GM12878 (cell line): Measurements from ENCODE around the gene TMEM263. TPM values are rescaled to one million over a fixed set of nuclear protein-coding genes. Genes with fewer than 3 reads are reported as not detected.
"Not testable (repeated sequence)": the region's sequence is repeated elsewhere in the genome, so short reads cannot be mapped to it uniquely, and the experiment has no call there.

Source experiments
- ATAC-seq: fragments of 200-7000 bp; cut with Tn5 transposase; 3 replicates; pipeline ENCODE4 v1.9.1; 2020; ENCODE audit warnings: mild to moderate bottlenecking, moderate library complexity
- BruUV-seq: library from RNA; stranded (reverse); fragments of 400-500 nt; replicated peaks from 2 replicates; lab custom pipeline; 2021; lab: Mats Ljungman, UMichigan
- CTCF ChIA-PET: fragments of 300-600 bp; sonication (Branson Sonifier 250); formaldehyde crosslinking; extraction: SDS; loops from one replicate; lab custom pipeline; 2021; ENCODE audit warnings: inconsistent platforms; lab: Yijun Ruan, JAX
- POLR2A ChIA-PET: fragments of 350-600 bp; formaldehyde crosslinking; extraction: SDS; loops from one replicate; lab custom pipeline; 2021; ENCODE audit warnings: inconsistent platforms; lab: Charles Lee
- RAD21 ChIA-PET: fragments of 300-600 bp; sonication (Branson Sonifier 250); formaldehyde crosslinking; loops from one replicate; lab custom pipeline; 2023; ENCODE audit warnings: antibody characterized with exemption; ENCODE audit not compliant: unreplicated experiment; lab: Charles Lee
- SMC1A ChIA-PET: fragments of 300-600 bp; sonication (Branson Sonifier 250); formaldehyde crosslinking; loops from one replicate; lab custom pipeline; 2023; ENCODE audit not compliant: unreplicated experiment, uncharacterized antibody; lab: Charles Lee
- DNase-seq: peaks from one replicate; pipeline ENCODE4 v3.0.0-alpha.2; 2011; ENCODE audit warnings: low read depth, low spot score
- FAIRE-seq: peaks from 3 replicates; lab custom pipeline; 2011; peaks lifted over from hg19 to GRCh38; lab: Jason Lieb, UNC
- H2AFZ ChIP-seq: 2 replicates; pipeline ENCODE4 v1.6.0; 2011; ENCODE audit warnings: low read depth, low read length, control low read depth; ENCODE audit not compliant: control insufficient read depth
- H3K27ac ChIP-seq: 2 replicates; pipeline ENCODE4 v1.5.1; 2011; ENCODE audit warnings: control low read depth; ENCODE audit not compliant: control insufficient read depth, insufficient read depth
- H3K27me3 ChIP-seq, 2 experiments: replicated peaks in 1 of 2; 2 replicates each; pipeline versions ENCODE4 v1.6.0 to v1.6.1; 2011; ENCODE audit warnings: low read length in 1 of 2; ENCODE audit not compliant: control insufficient read depth in 2 of 2, insufficient read depth in 2 of 2
- H3K36me3 ChIP-seq, 2 experiments: 2 replicates each; pipeline ENCODE4 v1.5.1; 2011; ENCODE audit warnings: low read length in 1 of 2; ENCODE audit not compliant: control insufficient read depth in 2 of 2, insufficient read depth in 2 of 2
- H3K4me1 ChIP-seq: 2 replicates; pipeline ENCODE4 v1.6.1; 2011; ENCODE audit warnings: mild to moderate bottlenecking, low read length, moderate library complexity, mixed read lengths; ENCODE audit not compliant: control insufficient read depth, insufficient read depth
- H3K4me2 ChIP-seq: 2 replicates; pipeline ENCODE4 v1.6.0; 2011; ENCODE audit warnings: control low read depth; ENCODE audit not compliant: control insufficient read depth, insufficient read depth
- H3K4me3 ChIP-seq: fragments of 200-600 bp; sonication (generic); 2 replicates; pipeline ENCODE4 v1.5.1; 2016
- H3K79me2 ChIP-seq: 2 replicates; pipeline ENCODE4 v1.6.0; 2011; ENCODE audit warnings: low read length; ENCODE audit not compliant: control insufficient read depth, insufficient read depth
- H3K9ac ChIP-seq: 2 replicates; pipeline ENCODE4 v1.8.0; 2011; ENCODE audit warnings: low read length, control low read depth, mixed read lengths; ENCODE audit not compliant: control insufficient read depth, insufficient read depth
- H3K9me3 ChIP-seq: replicated peaks from 3 replicates; pipeline ENCODE4 v1.5.1; 2011; ENCODE audit warnings: mild to moderate bottlenecking, low read length; ENCODE audit not compliant: control insufficient read depth, insufficient read depth
- H4K20me1 ChIP-seq: 2 replicates; pipeline ENCODE4 v1.6.0; 2011; ENCODE audit not compliant: control insufficient read depth, insufficient read depth
- WGBS: methylation state at CpG from one replicate; pipeline ENCODE4 v1.1.6; 2016; ENCODE audit warnings: low lambda C conversion rate; ENCODE audit not compliant: insufficient replicate concordance, insufficient coverage; ENCODE audit errors: missing lambda C conversion rate; 5-methylcytosine and 5-hydroxymethylcytosine counted together
- in situ Hi-C: fragments of 300-500 bp; cut with MboI; formaldehyde crosslinking; loops from 9 replicates; pipeline ENCODE4 v1.14.3; 2018; ENCODE audit warnings: mixed read lengths
- intact Hi-C: fragments of 100-400 bp; cut with micrococcal nuclease; formaldehyde crosslinking; loops from one replicate; pipeline ENCODE4 v1.14.2; 2022; ENCODE audit not compliant: unreplicated experiment
- polyA plus RNA-seq, 11 experiments: library from polyadenylated mRNA; depleted of rRNA in 4 of 11; unstranded in 6 of 11; stranded (reverse) in 5 of 11; fragments of >200 nt; fragmentation: Nextera tagmentation in 4 of 11; fragmentation: Illumina TruSeq in 1 of 11; extraction: Ambion mirVana in 4 of 11; extraction: Trizol in 1 of 11; gene quantifications; 1 replicate in 1 of 11; 2 replicates in 10 of 11; pipeline versions ENCODE4 v1.2.1 to v1.2.3, GENCODE V29; 2011 to 2016; ENCODE audit warnings: inconsistent platforms in 2 of 11, missing spikeins in 2 of 11, low read depth in 1 of 11
- total RNA-seq, 4 experiments: library from RNA; depleted of rRNA in 3 of 4; stranded (reverse); fragments of >200 nt in 3 of 4; fragmentation: Illumina TruSeq in 1 of 4; extraction: Trizol in 1 of 4; gene quantifications; 2 replicates each; pipeline versions ENCODE4 v1.2.1 to v1.2.3, GENCODE V29; 2013 to 2021

The TMEM263 gene
- total and polyA plus RNA-seq, 10 of the 15 experiments (the other 5 are each of a cell fraction or from before 2014, with no cell fraction given): 15.4 to 41.3 (median 27.6) TPM

- in situ Hi-C loops, ATAC-seq, H3K4me1 ChIP-seq, POLR2A ChIA-PET, DNase-seq, H3K36me3 ChIP-seq, intact Hi-C loops, H4K20me1 ChIP-seq, H3K4me3 ChIP-seq, H3K9me3 ChIP-seq, BruUV-seq, FAIRE-seq, H3K9ac ChIP-seq, H3K27me3 ChIP-seq, H2AFZ ChIP-seq, H3K79me2 ChIP-seq, H3K27ac ChIP-seq, H3K4me2 ChIP-seq: not testable (repeated sequence)
- ChIA-PET RAD21 (interaction anchor here (0.6 to 2.5 kb wide), 2 partner anchors 15 to 565 kb away, joined by 3 to 16 read pairs; partner anchors contain the start of gene POLR3B), SMC1A (interaction anchor here (1.0 kb wide), 1 partner anchor 536 kb away, joined by 3 read pairs; no protein-coding TSS in a partner anchor), CTCF (interaction anchor here (0.7 to 7.8 kb wide), 5 partner anchors 16 to 565 kb away, joined by 3 to 102 read pairs (median 6); partner anchors contain the start of gene POLR3B)
- 53% methylated on average over 2 of the region's 2 CpGs for WGBS
Measured at GRCh38 chr12:106921976-106922375, 33.7 kb upstream of the TMEM263 start.

GRCh38 chr12:106923594-106923993, 32.1 kb upstream of the TMEM263 start:
- H3K4me1 ChIP-seq, H3K79me2 ChIP-seq, BruUV-seq, H3K4me3 ChIP-seq, SMC1A ChIA-PET, intact Hi-C loops, DNase-seq, H3K27ac ChIP-seq, in situ Hi-C loops, H3K36me3 ChIP-seq, FAIRE-seq, H3K9me3 ChIP-seq, H2AFZ ChIP-seq, H4K20me1 ChIP-seq, POLR2A ChIA-PET, RAD21 ChIA-PET, ATAC-seq, H3K27me3 ChIP-seq, H3K9ac ChIP-seq, H3K4me2 ChIP-seq: not testable (repeated sequence)
- 38% methylated on average over 2 of the region's 2 CpGs for WGBS
- CTCF ChIA-PET: interaction anchor here (0.6 kb wide), 1 partner anchor 17 kb away, joined by 3 read pairs; no protein-coding TSS in a partner anchor
